Measurements from ENCODE around the gene CBX1. TPM values are rescaled to one million over a fixed set of nuclear protein-coding genes. Genes with fewer than 3 reads are reported as not detected.

Gene CBX1
- total RNA-seq, 2 donors from 2014 or later = 35.0 to 43.7 TPM

DNA sequence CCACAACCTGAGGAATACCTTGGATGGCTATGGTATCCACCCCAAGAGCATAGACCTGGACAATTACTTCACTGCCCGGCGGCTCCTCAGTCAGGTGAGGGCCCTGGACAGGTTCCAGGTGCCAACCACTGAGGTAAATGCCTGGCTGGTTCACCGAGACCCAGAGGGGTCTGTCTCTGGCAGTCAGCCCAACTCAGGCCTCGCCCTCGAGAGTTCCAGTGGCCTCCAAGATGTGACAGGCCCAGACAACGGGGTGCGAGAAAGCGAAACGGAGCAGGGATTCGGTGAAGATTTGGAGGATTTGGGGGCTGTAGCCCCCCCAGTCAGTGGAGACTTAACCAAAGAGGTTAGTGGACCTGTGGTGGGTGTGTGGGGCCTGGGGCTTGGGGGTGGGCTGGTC is 50.0 kb downstream of the CBX1 start:
- H3K36me3 ChIP-seq = peaks cover 0 to 2% of the 10 kb centered on the region in 2 donors
- H3K4me3 ChIP-seq = peak overlapping the region in 1 of 2 donors; percentile 9
- peak overlapping the region; percentile 95 to 98 for H3K27ac ChIP-seq
- WGBS = 47% methylated on average over 10 of the region's 10 CpGs
- H3K4me1 ChIP-seq (replicated peaks) = peaks cover 52% of the 10 kb centered on the region
- H3K9me3 ChIP-seq = no peaks in the 10 kb centered on the region
- intact Hi-C loops (cut with DNase I) = no loop called here
- DNase-seq (ENCODE audit: low spot score) = no peak
- TF ChIP-seq POLR2AphosphoS5 (IDR thresholded peaks at IDR 0.05) (no peak), POLR2A (IDR thresholded peaks at IDR 0.05) (no peak)
- TF ChIP-seq, protein P1, sequence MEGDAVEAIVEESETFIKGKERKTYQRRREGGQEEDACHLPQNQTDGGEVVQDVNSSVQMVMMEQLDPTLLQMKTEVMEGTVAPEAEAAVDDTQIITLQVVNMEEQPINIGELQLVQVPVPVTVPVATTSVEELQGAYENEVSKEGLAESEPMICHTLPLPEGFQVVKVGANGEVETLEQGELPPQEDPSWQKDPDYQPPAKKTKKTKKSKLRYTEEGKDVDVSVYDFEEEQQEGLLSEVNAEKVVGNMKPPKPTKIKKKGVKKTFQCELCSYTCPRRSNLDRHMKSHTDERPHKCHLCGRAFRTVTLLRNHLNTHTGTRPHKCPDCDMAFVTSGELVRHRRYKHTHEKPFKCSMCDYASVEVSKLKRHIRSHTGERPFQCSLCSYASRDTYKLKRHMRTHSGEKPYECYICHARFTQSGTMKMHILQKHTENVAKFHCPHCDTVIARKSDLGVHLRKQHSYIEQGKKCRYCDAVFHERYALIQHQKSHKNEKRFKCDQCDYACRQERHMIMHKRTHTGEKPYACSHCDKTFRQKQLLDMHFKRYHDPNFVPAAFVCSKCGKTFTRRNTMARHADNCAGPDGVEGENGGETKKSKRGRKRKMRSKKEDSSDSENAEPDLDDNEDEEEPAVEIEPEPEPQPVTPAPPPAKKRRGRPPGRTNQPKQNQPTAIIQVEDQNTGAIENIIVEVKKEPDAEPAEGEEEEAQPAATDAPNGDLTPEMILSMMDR (IDR thresholded peaks at IDR 0.05) = no peak
- no peaks in the 10 kb centered on the region for H3K27me3 ChIP-seq (replicated peaks; ENCODE audit: insufficient read depth)

GRCh38 chr17:48048384-48049126 is 52.7 kb downstream of the CBX1 start:
- H3K27ac ChIP-seq = peak overlapping the region; percentile 95 to 98
- TF ChIP-seq POLR2AphosphoS5 (IDR thresholded peaks at IDR 0.05) (no peak), POLR2A (IDR thresholded peaks at IDR 0.05) (peak; percentile 60)
- TF ChIP-seq, protein P1 (IDR thresholded peaks at IDR 0.05) = no peak
- intact Hi-C loops (cut with DNase I) = no loop called here
- no peaks in the 10 kb centered on the region for H3K36me3 ChIP-seq
- peak overlapping the region; percentile 77 to 92 for H3K4me3 ChIP-seq
- no peaks in the 10 kb centered on the region for H3K27me3 ChIP-seq (replicated peaks; ENCODE audit: insufficient read depth)
- H3K9me3 ChIP-seq = no peaks in the 10 kb centered on the region
- peak; percentile 74 for DNase-seq (ENCODE audit: low spot score)
- under 1% methylated on average over 53 of the region's 53 CpGs for WGBS
- peaks cover 43% of the 10 kb centered on the region for H3K4me1 ChIP-seq (replicated peaks)

GRCh38 chr17:48047741-48048383 is 53.4 kb downstream of the CBX1 start, which contains the start of gene NFE2L1:
TSS of gene NFE2L1 (plus strand) at chr17:48048359. CDS start at chr17:48051119, 2,760 bp downstream.
- WGBS = under 1% methylated on average over 47 of the region's 47 CpGs
- Histone ChIP-seq H3K4me1 (replicated peaks) (peaks cover 38% of the 10 kb centered on the region), H3K36me3 (no peaks in the 10 kb centered on the region), H3K9me3 (no peaks in the 10 kb centered on the region), H3K27me3 (replicated peaks; ENCODE audit: insufficient read depth) (no peaks in the 10 kb centered on the region), H3K4me3 (peak within 1 kb of the TSS; percentile 77 to 92), H3K27ac (peak within 1 kb of the TSS; percentile 95 to 98)
- TF ChIP-seq, protein P1 (IDR thresholded peaks at IDR 0.05) = peak in 1 of 4 experiments; percentile 29
- TF ChIP-seq POLR2A (IDR thresholded peaks at IDR 0.05) = peak; percentile 56
- TF ChIP-seq POLR2AphosphoS5 (IDR thresholded peaks at IDR 0.05) = peak; percentile 87
- intact Hi-C loops (cut with DNase I) = no loop called here
- DNase-seq (ENCODE audit: low spot score) = peak; percentile 100

- no peaks in the 10 kb centered on the region for H3K36me3 ChIP-seq
- TF ChIP-seq, protein P1 (IDR thresholded peaks at IDR 0.05) = no peak
- TF ChIP-seq POLR2A (IDR thresholded peaks at IDR 0.05) (no peak), POLR2AphosphoS5 (IDR thresholded peaks at IDR 0.05) (no peak)
- intact Hi-C loops (cut with DNase I) = no loop called here
- peaks cover 33% of the 10 kb centered on the region for H3K4me1 ChIP-seq (replicated peaks)
- 6% methylated on average over 26 of the region's 26 CpGs for whole genome bisulfite sequencing
- H3K4me3 ChIP-seq = peak overlapping the region; percentile 77 to 92
- no peaks in the 10 kb centered on the region for H3K27me3 ChIP-seq (replicated peaks; ENCODE audit: insufficient read depth)
- no peaks in the 10 kb centered on the region for H3K9me3 ChIP-seq
- peak overlapping the region; percentile 95 to 98 for H3K27ac ChIP-seq
- no peak for DNase-seq (ENCODE audit: low spot score)
These were observed 54.1 kb downstream of the CBX1 start for GRCh38 chr17:48047113-48047740.

Data from prostate gland (tissue), 2 donors.